ENCODE measurements around the gene MAP2K7.
"Not testable (repeated sequence)": the region's sequence is repeated elsewhere in the genome, so short reads cannot be mapped to it uniquely, and the experiment has no call there.

MAP2K7 gene

DNA sequence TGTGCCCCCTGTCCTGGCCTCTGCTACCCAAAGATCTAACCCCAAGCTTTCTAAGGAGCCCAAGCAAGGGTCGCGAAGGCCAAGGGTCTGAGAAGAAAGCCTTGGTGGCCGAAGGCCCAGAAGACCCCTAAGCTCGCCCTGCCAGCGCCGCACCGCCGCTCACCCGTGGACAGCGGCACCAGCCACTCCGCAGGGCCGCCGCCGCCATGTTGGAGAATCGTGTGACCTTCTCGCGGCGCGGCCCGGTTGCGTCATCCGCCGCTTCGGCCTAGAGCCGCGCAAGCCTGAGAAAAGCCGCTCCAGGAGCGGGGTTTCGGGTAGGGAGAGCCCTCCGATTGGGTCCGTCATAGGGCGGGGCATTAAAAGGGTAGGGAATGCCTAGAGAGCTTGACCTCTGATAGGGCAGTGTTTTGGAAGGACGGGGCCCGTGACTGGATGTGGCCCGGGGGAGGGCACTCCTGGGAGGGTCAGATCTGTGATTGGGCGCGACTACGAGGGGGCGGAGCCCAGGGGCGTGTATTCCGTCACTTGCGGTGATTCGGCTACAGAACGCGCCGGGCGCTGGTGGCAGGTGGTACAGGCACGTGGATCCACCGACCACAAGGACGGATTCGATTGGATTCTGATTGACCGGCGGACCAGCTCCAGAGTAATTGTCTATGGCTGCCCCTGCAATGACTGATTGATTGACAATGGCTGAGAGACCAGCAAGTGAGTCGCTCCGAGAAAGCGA lies 39.9 kb downstream of the MAP2K7 start, which contains the start of gene TIMM44:
TSS of gene TIMM44 (minus strand) at position 223 of the 733 bp plus-strand sequence. CDS start at position 208, 15 bp downstream.
- TF ChIP-seq, protein P1, sequence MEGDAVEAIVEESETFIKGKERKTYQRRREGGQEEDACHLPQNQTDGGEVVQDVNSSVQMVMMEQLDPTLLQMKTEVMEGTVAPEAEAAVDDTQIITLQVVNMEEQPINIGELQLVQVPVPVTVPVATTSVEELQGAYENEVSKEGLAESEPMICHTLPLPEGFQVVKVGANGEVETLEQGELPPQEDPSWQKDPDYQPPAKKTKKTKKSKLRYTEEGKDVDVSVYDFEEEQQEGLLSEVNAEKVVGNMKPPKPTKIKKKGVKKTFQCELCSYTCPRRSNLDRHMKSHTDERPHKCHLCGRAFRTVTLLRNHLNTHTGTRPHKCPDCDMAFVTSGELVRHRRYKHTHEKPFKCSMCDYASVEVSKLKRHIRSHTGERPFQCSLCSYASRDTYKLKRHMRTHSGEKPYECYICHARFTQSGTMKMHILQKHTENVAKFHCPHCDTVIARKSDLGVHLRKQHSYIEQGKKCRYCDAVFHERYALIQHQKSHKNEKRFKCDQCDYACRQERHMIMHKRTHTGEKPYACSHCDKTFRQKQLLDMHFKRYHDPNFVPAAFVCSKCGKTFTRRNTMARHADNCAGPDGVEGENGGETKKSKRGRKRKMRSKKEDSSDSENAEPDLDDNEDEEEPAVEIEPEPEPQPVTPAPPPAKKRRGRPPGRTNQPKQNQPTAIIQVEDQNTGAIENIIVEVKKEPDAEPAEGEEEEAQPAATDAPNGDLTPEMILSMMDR (IDR thresholded peaks at IDR 0.05; ENCODE audit: low read depth, low read length): no peak

GRCh38 chr19:7944177-7944761 lies 40.6 kb downstream of the MAP2K7 start:
- TF ChIP-seq, protein P1 (IDR thresholded peaks at IDR 0.05; ENCODE audit: low read depth, low read length): peak; percentile 63
- peak overlapping the region; percentile 68 for H3K4me3 ChIP-seq (ENCODE audit: low read depth, low read length)

More for the DNA sequence above, 39.9 kb downstream of the MAP2K7 start, which contains the start of gene TIMM44:
- H3K4me3 ChIP-seq (ENCODE audit: low read depth, low read length): peak within 1 kb of the TSS; percentile 76

DNA sequence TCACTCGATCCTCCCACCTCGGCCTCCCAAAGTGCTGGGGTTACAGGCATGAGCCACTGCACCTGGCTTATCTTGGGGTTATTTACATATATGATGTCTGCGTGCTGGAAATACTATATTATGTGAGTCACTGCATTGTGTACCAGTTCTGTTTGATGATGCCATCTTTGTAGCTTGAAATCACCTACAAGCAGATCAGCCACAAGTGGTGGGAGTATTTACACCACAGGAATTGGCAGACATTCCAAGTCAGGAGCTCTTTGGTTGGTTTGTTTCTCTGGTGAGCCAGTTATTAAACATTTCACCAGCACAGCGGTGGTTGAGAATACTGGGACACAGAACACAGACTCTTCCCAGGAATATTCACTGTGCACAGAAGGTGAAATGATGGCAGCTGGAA lies 44.3 kb downstream of the MAP2K7 start:
- no peak overlapping the region for H3K4me3 ChIP-seq (ENCODE audit: low read depth, low read length)
- TF ChIP-seq, protein P1 (IDR thresholded peaks at IDR 0.05; ENCODE audit: low read depth, low read length): no peak

DNA sequence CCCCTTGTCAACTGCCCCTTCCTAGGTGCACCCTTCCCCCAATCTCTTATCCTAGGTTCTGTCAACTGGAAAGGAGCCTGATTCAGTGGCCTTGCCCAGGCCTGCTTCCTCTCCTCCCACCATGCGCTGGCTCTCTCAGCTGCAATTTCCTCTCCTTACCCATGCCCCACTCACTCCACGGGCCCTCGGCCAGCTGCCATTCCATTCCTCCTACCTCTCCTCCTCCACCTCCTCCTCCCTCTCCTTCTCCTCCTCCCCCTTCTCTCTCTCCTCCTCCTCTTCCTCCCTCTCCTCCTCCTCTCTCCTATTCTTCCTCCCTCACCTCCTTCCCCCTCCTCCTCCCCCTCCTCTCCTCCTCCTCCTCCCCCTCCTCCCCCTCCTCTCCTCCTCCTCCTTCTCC lies 49.4 kb downstream of the MAP2K7 start:
- TF ChIP-seq, protein P1 (IDR thresholded peaks at IDR 0.05; ENCODE audit: low read depth, low read length): no peak
- no peak overlapping the region for H3K4me3 ChIP-seq (ENCODE audit: low read depth, low read length)

- TF ChIP-seq, protein P1 (IDR thresholded peaks at IDR 0.05; ENCODE audit: low read depth, low read length): no peak
- no peak overlapping the region for H3K4me3 ChIP-seq (ENCODE audit: low read depth, low read length)
Observed at GRCh38 chr19:7953576-7953975, 49.9 kb downstream of the MAP2K7 start.

DNA sequence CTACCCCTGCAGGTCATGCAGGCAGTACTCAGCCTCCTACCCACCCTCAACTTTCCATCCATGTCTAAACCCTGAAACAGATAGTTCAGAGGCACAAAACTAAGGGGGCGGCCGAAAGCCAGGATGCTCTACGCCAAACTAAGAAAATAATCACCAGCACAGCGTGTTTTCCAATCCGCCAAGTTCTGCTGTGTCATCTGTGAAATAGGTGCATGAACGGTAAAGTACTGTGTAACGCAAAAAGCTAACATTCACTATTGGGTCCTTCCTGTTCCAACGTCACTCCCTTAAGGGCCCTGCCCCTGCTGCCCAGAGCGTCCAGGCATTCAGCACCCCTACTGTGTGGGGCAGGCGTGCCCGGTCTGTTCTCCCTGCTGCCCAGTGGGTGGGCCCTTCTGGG lies 52.0 kb downstream of the MAP2K7 start:
- TF ChIP-seq, protein P1 (IDR thresholded peaks at IDR 0.05; ENCODE audit: low read depth, low read length): no peak
- no peak overlapping the region for H3K4me3 ChIP-seq (ENCODE audit: low read depth, low read length)

GRCh38 chr19:7959211-7959610 lies 55.5 kb downstream of the MAP2K7 start:
- no peak overlapping the region for H3K4me3 ChIP-seq (ENCODE audit: low read depth, low read length)
- TF ChIP-seq, protein P1 (IDR thresholded peaks at IDR 0.05; ENCODE audit: low read depth, low read length): no peak

- not testable (repeated sequence) for H3K4me3 ChIP-seq (ENCODE audit: low read depth, low read length)
Observed at GRCh38 chr19:7961082-7961481, 57.4 kb downstream of the MAP2K7 start.
